IMR-90 (cell line): ENCODE data around the gene TPMT. TPM values are rescaled to one million over a fixed set of nuclear protein-coding genes. Genes with fewer than 3 reads are reported as not detected.
"Not testable (repeated sequence)": the region's sequence is repeated elsewhere in the genome, so short reads cannot be mapped to it uniquely, and the experiment has no call there.

Experiments used
- ATAC-seq: fragments of 200-7000 bp; cut with Tn5 transposase; 2 replicates; pipeline ENCODE4 v1.9.1; 2020; ENCODE audit warnings: low read depth, mild to moderate bottlenecking, moderate library complexity
- BruUV-seq: library from RNA; stranded (reverse); fragments of 400-500 nt; replicated peaks from 2 replicates; lab custom pipeline; 2021; lab: Mats Ljungman, UMichigan
- CTCF ChIA-PET: fragments of 300-600 bp; formaldehyde crosslinking; extraction: SDS; loops from one replicate; lab custom pipeline; 2021; ENCODE audit warnings: antibody characterized with exemption; lab: Yijun Ruan, JAX
- POLR2A ChIA-PET: fragments of 300-600 bp; sonication (Branson Sonifier 250); formaldehyde crosslinking; loops from one replicate; lab custom pipeline; 2022; ENCODE audit warnings: antibody characterized with exemption; ENCODE audit not compliant: unreplicated experiment; lab: Charles Lee
- DNase-seq: peaks from one replicate; pipeline ENCODE4 v3.0.0; 2013
- H2AFZ ChIP-seq: replicated peaks from 2 replicates; pipeline ENCODE3; 2013; ENCODE audit warnings: low read length, mild to moderate bottlenecking; ENCODE audit not compliant: poor library complexity
- H2AK5ac ChIP-seq: 2 replicates; pipeline ENCODE4 v1.6.1; 2013; ENCODE audit warnings: low read depth, low read length, inconsistent platforms
- H2AK9ac ChIP-seq: replicated peaks from 2 replicates; pipeline ENCODE3; 2013; ENCODE audit warnings: mild to moderate bottlenecking, low read depth, low read length, moderate library complexity; ENCODE audit not compliant: poor library complexity
- H2BK120ac ChIP-seq: 2 replicates; pipeline ENCODE4 v1.6.1; 2013; ENCODE audit warnings: low read depth, low read length, inconsistent platforms
- H2BK15ac ChIP-seq: 3 replicates; pipeline ENCODE4 v1.6.1; 2013; ENCODE audit warnings: low read depth, low read length, inconsistent platforms
- H2BK20ac ChIP-seq: 2 replicates; pipeline ENCODE4 v1.6.1; 2013; ENCODE audit warnings: low read depth, mild to moderate bottlenecking, inconsistent platforms, low read length, moderate library complexity
- H2BK5ac ChIP-seq: 2 replicates; pipeline ENCODE4 v1.6.1; 2013; ENCODE audit warnings: mild to moderate bottlenecking, low read depth, low read length, inconsistent platforms; ENCODE audit not compliant: poor library complexity, severe bottlenecking
- H3K14ac ChIP-seq: replicated peaks from 2 replicates; pipeline ENCODE4 v1.6.1; 2013; ENCODE audit warnings: low read depth, low read length, inconsistent platforms
- H3K18ac ChIP-seq: 2 replicates; pipeline ENCODE4 v1.6.1; 2013; ENCODE audit warnings: low read depth, low read length, control low read depth
- H3K23ac ChIP-seq: 2 replicates; pipeline ENCODE4 v1.6.1; 2013; ENCODE audit warnings: low read depth, low read length, inconsistent platforms
- H3K27ac ChIP-seq: 2 replicates; pipeline ENCODE4 v1.5.1; 2013; ENCODE audit warnings: mild to moderate bottlenecking, control low read depth, low read length; ENCODE audit not compliant: insufficient read depth
- H3K27me3 ChIP-seq: 2 replicates; pipeline ENCODE4 v1.6.1; 2013; ENCODE audit warnings: low read length; ENCODE audit not compliant: control insufficient read depth, insufficient read depth
- H3K36me3 ChIP-seq: 2 replicates; pipeline ENCODE4 v1.6.1; 2013; ENCODE audit warnings: low read length, mixed read lengths; ENCODE audit not compliant: control insufficient read depth, insufficient read depth
- H3K4ac ChIP-seq: 2 replicates; pipeline ENCODE4 v1.6.1; 2013; ENCODE audit warnings: low read depth, low read length, inconsistent platforms
- H3K4me1 ChIP-seq: 2 replicates; pipeline ENCODE4 v1.6.1; 2013; ENCODE audit warnings: low read length, mixed read lengths; ENCODE audit not compliant: control insufficient read depth, insufficient read depth
- H3K4me2 ChIP-seq: 2 replicates; pipeline ENCODE4 v1.6.1; 2013; ENCODE audit warnings: low read depth, mild to moderate bottlenecking, control low read depth, low read length, moderate library complexity
- H3K4me3 ChIP-seq: 2 replicates; pipeline ENCODE4 v1.5.1; 2013; ENCODE audit warnings: low read depth, mild to moderate bottlenecking, control low read depth, low read length, moderate library complexity; ENCODE audit not compliant: insufficient read depth
- H3K56ac ChIP-seq: 2 replicates; pipeline ENCODE4 v1.6.1; 2013; ENCODE audit warnings: low read length, inconsistent platforms; ENCODE audit not compliant: insufficient read depth; ENCODE audit errors: extremely low read depth
- H3K79me1 ChIP-seq, 2 experiments: 2 replicates each; pipeline ENCODE4 v1.6.1; 2013; ENCODE audit warnings: low read length in 2 of 2, inconsistent platforms in 1 of 2, low read depth in 1 of 2
- H3K9ac ChIP-seq: 2 replicates; pipeline ENCODE4 v1.6.1; 2013; ENCODE audit warnings: low read depth, low read length, control low read depth
- H3K9me1 ChIP-seq: 2 replicates; pipeline ENCODE4 v1.6.1; 2013; ENCODE audit warnings: low read length, inconsistent platforms; ENCODE audit not compliant: insufficient read depth
- H3K9me3 ChIP-seq: 2 replicates; pipeline ENCODE4 v1.6.1; 2013; ENCODE audit warnings: low read length; ENCODE audit not compliant: control insufficient read depth, insufficient read depth
- H4K20me1 ChIP-seq: 2 replicates; pipeline ENCODE4 v1.6.1; 2013; ENCODE audit warnings: low read length, inconsistent platforms; ENCODE audit not compliant: insufficient read depth
- H4K5ac ChIP-seq: 2 replicates; pipeline ENCODE4 v1.6.1; 2013; ENCODE audit warnings: mild to moderate bottlenecking, low read depth, low read length, control low read depth
- H4K8ac ChIP-seq, 2 experiments: 2 replicates each; pipeline ENCODE4 v1.6.1; 2013; ENCODE audit warnings: low read depth in 2 of 2, low read length in 2 of 2, control low read depth in 1 of 2, inconsistent platforms in 1 of 2
- H4K91ac ChIP-seq: 2 replicates; pipeline ENCODE4 v1.6.1; 2013; ENCODE audit warnings: low read depth, low read length, inconsistent platforms; ENCODE audit not compliant: insufficient read depth
- CEBPB ChIP-seq: IDR thresholded peaks from 2 replicates; pipeline ENCODE4 v1.6.1; 2012; ENCODE audit warnings: low read depth, low read length, improper control_type of control experiment
- MXI1 ChIP-seq: IDR thresholded peaks from 2 replicates; pipeline ENCODE4 v1.6.1; 2012; ENCODE audit warnings: low read depth, mild to moderate bottlenecking, low read length, moderate library complexity, borderline replicate concordance
- RAD21 ChIP-seq: IDR thresholded peaks from 2 replicates; pipeline ENCODE4 v1.6.1; 2012; ENCODE audit warnings: low read length, improper control_type of control experiment
- SMC3 ChIP-seq: fragments of 150-350 bp; IDR thresholded peaks from 2 replicates; pipeline ENCODE4 v1.6.1; 2016; ENCODE audit warnings: low read depth, mild to moderate bottlenecking, antibody characterized with exemption, low read length, moderate library complexity
- WGBS, 2 experiments: methylation state at CpG; one replicate each; pipeline versions ENCODE4 v1.1.5 to v1.1.7; 2013; ENCODE audit warnings: missing lambda C conversion rate in 2 of 2; ENCODE audit not compliant: insufficient read length in 1 of 2; ENCODE audit errors: extremely low coverage in 2 of 2; 5-methylcytosine and 5-hydroxymethylcytosine counted together
- dilution Hi-C: fragments of 300-500 bp; cut with HindIII; formaldehyde crosslinking; loops from one replicate; pipeline ENCODE4 v1.14.3; 2018; ENCODE audit warnings: low sequenced_read_pairs; ENCODE audit not compliant: unreplicated experiment
- in situ Hi-C: fragments of 300-500 bp; cut with MboI; formaldehyde crosslinking; loops from 3 replicates; pipeline ENCODE4 v1.14.3; 2019; ENCODE audit warnings: low sequenced_read_pairs, inconsistent platforms, mixed read lengths
- intact Hi-C: fragments of 100-400 bp; cut with micrococcal nuclease; formaldehyde crosslinking; loops from 2 replicates; pipeline ENCODE4 v1.10.0; 2022
- polyA plus RNA-seq, 3 experiments: library from polyadenylated mRNA; depleted of rRNA; stranded (reverse); fragments of >200 nt; gene quantifications; 2 replicates each; pipeline ENCODE4 v1.2.3, GENCODE V29; 2012; ENCODE audit warnings: low replicate concordance in 1 of 3
- total RNA-seq: library from RNA; depleted of rRNA; stranded (reverse); fragments of >200 nt; gene quantifications from 2 replicates; pipeline ENCODE4 v1.2.3, GENCODE V29; 2012

Gene TPMT
- total and polyA plus RNA-seq, 2 of the 4 experiments (the other 2 are of a cell fraction) = 10.8 to 14.1 TPM

DNA sequence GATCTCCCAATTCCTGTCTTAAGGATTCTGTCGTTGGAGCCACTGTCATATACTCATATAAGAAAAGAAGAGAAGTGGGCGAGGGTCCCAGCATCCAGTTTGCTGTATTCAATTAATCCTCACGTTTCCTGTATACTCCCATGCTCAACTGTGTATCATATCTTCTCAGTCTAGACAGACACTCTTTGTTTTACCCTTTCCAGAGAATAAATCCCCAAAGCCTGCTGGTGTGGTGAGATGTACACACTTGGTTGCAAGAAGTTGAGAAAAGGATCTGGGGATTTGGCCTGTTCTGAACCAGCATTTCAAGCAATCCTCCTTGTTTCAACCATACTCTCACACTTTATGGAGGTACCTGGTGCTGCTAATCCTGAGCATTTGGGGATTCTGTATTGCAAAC is 3.1 kb downstream of the TPMT start:
- Histone ChIP-seq H2BK20ac (no peak overlapping the region), H4K8ac (no peak overlapping the region), H4K20me1 (no peaks in the 10 kb centered on the region), H3K4me3 (no peak overlapping the region), H2BK5ac (no peak overlapping the region), H3K56ac (no peak overlapping the region), H3K27ac (no peak overlapping the region), H3K9ac (no peak overlapping the region), H3K9me1 (peaks cover 6% of the 10 kb centered on the region), H3K79me1 (peaks cover 10 to 34% of the 10 kb centered on the region in 2 experiments; a peak in 3 of 4 replicates), H2AK9ac (no peak overlapping the region), H3K36me3 (no peaks in the 10 kb centered on the region), H2BK120ac (no peak overlapping the region), H3K14ac (no peak overlapping the region), H3K4me1 (peaks cover 3% of the 10 kb centered on the region), H3K9me3 (no peaks in the 10 kb centered on the region), H4K91ac (no peak overlapping the region), H2AFZ (no peak overlapping the region), H3K23ac (no peak overlapping the region), H3K4me2 (no peak overlapping the region), H3K18ac (no peak overlapping the region), H2AK5ac (no peak overlapping the region), H3K27me3 (no peaks in the 10 kb centered on the region), H4K5ac (no peak overlapping the region), H2BK15ac (no peak overlapping the region), H3K4ac (no peak overlapping the region)
- ChIA-PET CTCF (no interaction called here), POLR2A (no interaction called here)
- TF ChIP-seq CEBPB (no peak), RAD21 (no peak), SMC3 (no peak), MXI1 (no peak)
- BruUV-seq = no TSS peak
- dilution Hi-C loops (no loop called here), in situ Hi-C loops (no loop called here), intact Hi-C loops (no loop called here)
- no peak for ATAC-seq
- WGBS, 2 experiments = no CpG with 5 or more reads among the region's 3 CpGs
- no peak for DNase-seq

DNA sequence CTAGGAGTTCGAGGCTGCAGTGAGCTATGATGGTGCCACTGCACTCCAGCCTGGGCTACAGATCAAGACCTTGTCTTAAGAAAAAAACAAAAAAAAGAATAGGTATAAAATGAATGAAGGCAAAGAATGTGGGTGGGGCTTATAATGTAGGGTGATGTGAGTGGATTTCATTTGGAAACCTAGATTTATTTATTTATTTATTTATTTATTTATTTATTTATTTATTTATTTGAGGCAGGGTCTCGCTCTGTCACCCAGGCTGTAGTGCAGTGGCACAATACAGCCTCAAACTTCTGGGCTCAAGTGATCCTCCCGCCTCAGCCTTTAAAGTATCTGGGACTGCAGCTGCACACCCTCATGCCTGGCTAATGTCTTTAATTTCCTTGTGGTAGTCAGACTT is 3.5 kb downstream of the TPMT start:
- not testable (repeated sequence) for ATAC-seq, BruUV-seq, H4K20me1 ChIP-seq

More for the DNA sequence above, 3.5 kb downstream of the TPMT start:
- H3K9me3 ChIP-seq, H2AFZ ChIP-seq, H3K4me3 ChIP-seq, H3K27me3 ChIP-seq, dilution Hi-C loops, H3K23ac ChIP-seq, H3K18ac ChIP-seq, intact Hi-C loops, H3K14ac ChIP-seq, H3K9ac ChIP-seq, H3K56ac ChIP-seq, POLR2A ChIA-PET, H2BK5ac ChIP-seq, in situ Hi-C loops, H3K4me1 ChIP-seq, H3K27ac ChIP-seq, H3K4me2 ChIP-seq, H2AK9ac ChIP-seq, H3K9me1 ChIP-seq, CTCF ChIA-PET, H3K4ac ChIP-seq, H2BK15ac ChIP-seq, H2AK5ac ChIP-seq, H2BK20ac ChIP-seq, DNase-seq, H3K36me3 ChIP-seq, H2BK120ac ChIP-seq, H4K5ac ChIP-seq, H4K91ac ChIP-seq, H4K8ac ChIP-seq: not testable (repeated sequence)
- H3K79me1 ChIP-seq = peaks cover 10 to 34% of the 10 kb centered on the region in 2 experiments; a peak in 3 of 4 replicates
- WGBS, 2 experiments = no CpG with 5 or more reads among the region's 3 CpGs
